K562 (cell line): ENCODE data around the gene TMEM184C. TPM values are rescaled to one million over a fixed set of nuclear protein-coding genes. Genes with fewer than 3 reads are reported as not detected.
A peak's percentile ranks its signal among the peaks of the same experiment; 100 is the strongest.

Experiments
- ATAC-seq: fragments of 200-7000 bp; cut with Tn5 transposase; 3 replicates; pipeline ENCODE4 v1.9.1; 2020; ENCODE audit warnings: moderate library complexity
- BruUV-seq: library from RNA; stranded (reverse); fragments of 400-500 nt; replicated peaks from 2 replicates; lab custom pipeline; 2021; lab: Mats Ljungman, UMichigan
- CTCF ChIA-PET: fragments of 300-600 bp; formaldehyde crosslinking; extraction: SDS; loops from one replicate; lab custom pipeline; 2021; ENCODE audit warnings: low intra/inter-chr PET ratio; lab: Yijun Ruan, JAX
- POLR2A ChIA-PET: fragments of 300-600, 350-650 bp; sonication (Branson Sonifier 250); formaldehyde crosslinking; extraction: SDS; loops from one replicate; lab custom pipeline; 2021; ENCODE audit warnings: antibody characterized with exemption, inconsistent platforms; lab: Yijun Ruan, JAX
- DNase-seq, 4 experiments: peaks; one replicate each; pipeline versions ENCODE4 v3.0.0 to v3.0.0-alpha.2; 2011 to 2018; ENCODE audit warnings: low spot score in 3 of 4, mixed read lengths in 3 of 4; ENCODE audit errors: extremely low read depth in 1 of 4
- FAIRE-seq: peaks from 2 replicates; lab custom pipeline; 2011; peaks lifted over from hg19 to GRCh38; lab: Jason Lieb, UNC
- H2AFZ ChIP-seq: 2 replicates; pipeline ENCODE4 v1.6.0; 2011; ENCODE audit warnings: low read depth, low read length, control low read depth, inconsistent platforms
- H3K27ac ChIP-seq: fragments of 200-600 bp; 3 replicates; pipeline ENCODE4 v1.8.0; 2011; ENCODE audit warnings: low read depth, mild to moderate bottlenecking, control low read depth, inconsistent platforms, low read length, moderate library complexity, mixed read lengths; ENCODE audit errors: extremely low read depth
- H3K27me3 ChIP-seq, 2 experiments: fragments of 300-600 bp in 1 of 2; 2 replicates in 1 of 2; 3 replicates in 1 of 2; pipeline versions ENCODE4 v1.6.0 to v1.8.0; 2011; ENCODE audit warnings: inconsistent platforms in 2 of 2, low read length in 2 of 2, mild to moderate bottlenecking in 1 of 2, mixed read lengths in 1 of 2, moderate library complexity in 1 of 2; ENCODE audit not compliant: control insufficient read depth in 2 of 2, insufficient read depth in 2 of 2
- H3K36me3 ChIP-seq: fragments of 300-600 bp; 3 replicates; pipeline ENCODE4 v1.8.0; 2011; ENCODE audit warnings: mild to moderate bottlenecking, low read length, inconsistent platforms; ENCODE audit not compliant: control insufficient read depth, insufficient read depth
- H3K4me1 ChIP-seq, 2 experiments: fragments of 200-600 bp in 1 of 2; replicated peaks in 1 of 2; 2 replicates in 1 of 2; 3 replicates in 1 of 2; pipeline versions ENCODE4 v1.5.1 to v1.8.0; 2011; ENCODE audit warnings: inconsistent platforms in 2 of 2, low read length in 2 of 2, mild to moderate bottlenecking in 1 of 2, mixed read lengths in 1 of 2, moderate library complexity in 1 of 2; ENCODE audit not compliant: control insufficient read depth in 2 of 2, insufficient read depth in 2 of 2
- H3K4me2 ChIP-seq: 2 replicates; pipeline ENCODE4 v1.6.1; 2011; ENCODE audit warnings: low read length, control low read depth, inconsistent platforms, mixed read lengths; ENCODE audit not compliant: insufficient read depth
- H3K4me3 ChIP-seq: fragments of 200-600 bp; sonication (generic), shearing (Covaris generic); 2 replicates; pipeline ENCODE4 v1.5.1; 2016; ENCODE audit warnings: control low read depth, inconsistent platforms
- H3K79me2 ChIP-seq: fragments of 200-600 bp; 3 replicates; pipeline ENCODE4 v1.8.0; 2011; ENCODE audit warnings: low read length, inconsistent platforms; ENCODE audit not compliant: control insufficient read depth, insufficient read depth
- H3K9ac ChIP-seq, 2 experiments: 2 replicates each; pipeline versions ENCODE4 v1.6.0 to v1.6.1; 2011; ENCODE audit warnings: low read depth in 2 of 2, low read length in 2 of 2, control low read depth in 1 of 2, inconsistent platforms in 1 of 2, mild to moderate bottlenecking in 1 of 2, mixed read lengths in 1 of 2; ENCODE audit not compliant: insufficient read depth in 1 of 2
- H3K9me1 ChIP-seq: one replicate; pipeline ENCODE4 v1.6.0; 2011; ENCODE audit warnings: inconsistent platforms, mild to moderate bottlenecking, low read length, moderate library complexity; ENCODE audit not compliant: control insufficient read depth, insufficient read depth
- H3K9me3 ChIP-seq: replicated peaks from 2 replicates; pipeline ENCODE4 v1.5.1; 2011; ENCODE audit warnings: low read depth, low read length, inconsistent platforms; ENCODE audit not compliant: control insufficient read depth, insufficient read depth
- H4K20me1 ChIP-seq: replicated peaks from 2 replicates; pipeline ENCODE4 v1.6.1; 2011; ENCODE audit warnings: low read length, inconsistent platforms, mixed read lengths; ENCODE audit not compliant: control insufficient read depth, insufficient read depth
- BCL6 ChIP-seq: fragments of 250-450 bp; sonication (Bioruptor Pico); IDR thresholded peaks from 2 replicates; pipeline ENCODE4 v1.4.0; 2020
- CC2D1A ChIP-seq: fragments of 450-650 bp; IDR thresholded peaks from 2 replicates; pipeline ENCODE4 v1.6.1; 2017; ENCODE audit warnings: mild to moderate bottlenecking
- HMG20A ChIP-seq: fragments of 450-650 bp; formaldehyde crosslinking; conservative IDR thresholded peaks from 2 replicates; pipeline ENCODE4 v1.4.0; 2020; ENCODE audit warnings: mild to moderate bottlenecking, mixed read lengths
- MTA2 ChIP-seq: fragments of 450-650 bp; IDR thresholded peaks from 2 replicates; pipeline ENCODE4 v1.6.1; 2016; ENCODE audit warnings: low read depth
- NR3C1 ChIP-seq: sonication (generic); formaldehyde crosslinking; IDR thresholded peaks from 2 replicates; pipeline ENCODE4 v1.8.1; 2022; ENCODE audit warnings: missing genetic modification reagents
- RAD21 ChIP-seq, 2 experiments: fragments of 250-450 bp in 1 of 2; fragments of 450-650 bp in 1 of 2; sonication (Bioruptor Pico) in 1 of 2; formaldehyde crosslinking in 1 of 2; IDR thresholded peaks in 1 of 2; conservative IDR thresholded peaks in 1 of 2; 2 replicates each; pipeline versions ENCODE4 v1.4.0 to v1.8.0; 2020 to 2022; ENCODE audit warnings: mild to moderate bottlenecking in 2 of 2, moderate library complexity in 1 of 2
- SMC3 ChIP-seq: conservative IDR thresholded peaks from 2 replicates; pipeline ENCODE4 v1.6.1; 2011; ENCODE audit warnings: low read depth, low read length, improper control_type of control experiment; ENCODE audit not compliant: insufficient read depth
- ZFP30 ChIP-seq: fragments of 250-450 bp; sonication (Bioruptor Pico); IDR thresholded peaks from 2 replicates; pipeline ENCODE4 v1.8.0; 2022; ENCODE audit warnings: moderate library complexity, mild to moderate bottlenecking, inconsistent platforms, borderline replicate concordance
- ZNF12 ChIP-seq: sonication (generic); formaldehyde crosslinking; IDR thresholded peaks from 2 replicates; pipeline ENCODE4 v1.4.0; 2020; ENCODE audit warnings: mild to moderate bottlenecking, missing genetic modification reagents
- ZNF316 ChIP-seq: fragments of 450-650 bp; IDR thresholded peaks from 2 replicates; pipeline ENCODE4 v1.6.1; 2016
- WGBS: fragments of 100-300 bp; shearing (Covaris generic); methylation state at CpG from one replicate; pipeline ENCODE4 v1.1.6; 2016; ENCODE audit warnings: low coverage, mixed read lengths; ENCODE audit not compliant: insufficient coverage; ENCODE audit errors: missing lambda C conversion rate; 5-methylcytosine and 5-hydroxymethylcytosine counted together
- in situ Hi-C: fragments of 300-500 bp; cut with MboI; formaldehyde crosslinking; loops from 4 replicates; pipeline ENCODE4 v1.15.0; 2018; ENCODE audit warnings: inconsistent platforms, mixed read lengths
- intact Hi-C: fragments of 100-400 bp; cut with micrococcal nuclease; formaldehyde crosslinking; loops from 2 replicates; pipeline ENCODE4 v1.14.2; 2022
- polyA plus RNA-seq, 8 experiments: library from polyadenylated mRNA; depleted of rRNA in 4 of 8; stranded (reverse) in 5 of 8; unstranded in 3 of 8; fragments of >200 nt; fragmentation: Nextera tagmentation in 2 of 8; fragmentation: Illumina TruSeq in 1 of 8; extraction: Ambion mirVana in 2 of 8; extraction: Trizol in 1 of 8; gene quantifications; 2 replicates each; pipeline versions ENCODE4 v1.2.1 to v1.2.3, GENCODE V29; 2011 to 2014; ENCODE audit warnings: inconsistent platforms in 1 of 8, missing spikeins in 1 of 8
- total RNA-seq, 7 experiments: library from RNA; depleted of rRNA in 6 of 7; stranded (reverse); fragments of >200 nt in 6 of 7; fragmentation: Illumina TruSeq in 2 of 7; extraction: Trizol in 2 of 7; gene quantifications; 2 replicates each; pipeline versions ENCODE4 v1.2.1 to v1.2.3, GENCODE V29; 2011 to 2021; ENCODE audit warnings: low replicate concordance in 1 of 7
- TF ChIP-seq, protein P1 (sequence below), 3 experiments: IDR thresholded peaks in 2 of 3; conservative IDR thresholded peaks in 1 of 3; 2 replicates each; pipeline ENCODE4 v1.5.1; 2011 to 2012; ENCODE audit warnings: low read length in 3 of 3, mild to moderate bottlenecking in 3 of 3, control low read depth in 2 of 3, improper control_type of control experiment in 1 of 3, inconsistent platforms in 1 of 3, low read depth in 1 of 3, mixed read lengths in 1 of 3, moderate library complexity in 1 of 3; ENCODE audit not compliant: insufficient read depth in 2 of 3

The TMEM184C gene
- total and polyA plus RNA-seq, 9 of the 15 experiments (the other 6 are each of a cell fraction or from before 2014, with no cell fraction given) = 3.9 to 24.2 (median 18.2) TPM

DNA sequence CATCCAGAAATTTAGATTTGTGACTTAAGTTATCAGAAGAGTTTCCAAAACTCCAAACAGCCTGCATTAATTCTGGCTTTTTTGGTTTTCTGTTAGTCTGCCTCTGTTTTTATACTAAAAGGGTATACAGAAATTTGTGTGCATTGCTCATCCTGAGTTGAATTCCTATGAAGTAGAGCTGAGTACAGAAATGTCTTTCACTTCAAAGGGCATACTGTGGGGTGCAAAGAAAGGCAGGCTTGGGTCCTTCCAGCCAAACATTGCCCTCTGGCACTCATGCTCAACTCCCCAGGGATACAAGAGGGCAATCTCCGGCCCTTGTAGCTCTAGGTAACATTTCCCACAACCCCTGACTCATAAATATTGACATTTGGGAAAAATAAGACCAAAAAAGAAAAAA, 27.6 kb upstream of the TMEM184C start:
- Histone ChIP-seq H3K27me3 (no peaks in the 10 kb centered on the region), H3K27ac (no peak overlapping the region), H3K4me3 (no peak overlapping the region), H3K9ac (no peak overlapping the region), H3K9me3 (no peaks in the 10 kb centered on the region), H3K9me1 (no peaks in the 10 kb centered on the region), H3K79me2 (no peaks in the 10 kb centered on the region), H3K4me2 (no peak overlapping the region), H3K4me1 (no peaks in the 10 kb centered on the region), H2AFZ (no peak overlapping the region), H4K20me1 (no peaks in the 10 kb centered on the region), H3K36me3 (no peaks in the 10 kb centered on the region)
- CTCF ChIA-PET = interaction anchor here (1.0 to 1.4 kb wide), 4 partner anchors 71 to 571 kb away, joined by 3 to 4 read pairs (median 4); no protein-coding TSS in a partner anchor
- POLR2A ChIA-PET = interaction anchor here (1.0 kb wide), 1 partner anchor 12 kb away, joined by 3 read pairs; no protein-coding TSS in a partner anchor
- intact Hi-C loops (no loop called here), in situ Hi-C loops (loop anchor here (25.0 kb wide), 1 partner anchor 577 kb away; no protein-coding TSS in a partner anchor)
- no TSS peak for BruUV-seq
- TF ChIP-seq HMG20A (no peak), ZNF12 (no peak)
- no peak for FAIRE-seq
- DNase-seq = no peak
- no peak for ATAC-seq
- WGBS = 0% methylated on average over 1 of the region's 1 CpG

- in situ Hi-C loops = loop anchor here (10.0 to 25.0 kb wide), 2 partner anchors 426 to 578 kb away; no protein-coding TSS in a partner anchor
- peak; percentile 82 for FAIRE-seq
- TF ChIP-seq ZFP30 (CRISPR knock-in tag) (no peak), ZNF316 (peak; percentile 8; the same call in 1 of the 2 replicates), CC2D1A (0 out of 2 replicates have a peak, but pooled peaks have one; percentile 21), SMC3 (peak; percentile 70), BCL6 (CRISPR knock-in tag) (no peak), RAD21 (CRISPR knock-in tag; conservative IDR thresholded peaks at IDR 0.05 in 1 of 2, IDR thresholded peaks at IDR 0.05 in 1 of 2) (peak; percentile 74 to 83), NR3C1 (CRISPR knock-in tag) (no peak), MTA2 (no peak)
- TF ChIP-seq, protein P1, sequence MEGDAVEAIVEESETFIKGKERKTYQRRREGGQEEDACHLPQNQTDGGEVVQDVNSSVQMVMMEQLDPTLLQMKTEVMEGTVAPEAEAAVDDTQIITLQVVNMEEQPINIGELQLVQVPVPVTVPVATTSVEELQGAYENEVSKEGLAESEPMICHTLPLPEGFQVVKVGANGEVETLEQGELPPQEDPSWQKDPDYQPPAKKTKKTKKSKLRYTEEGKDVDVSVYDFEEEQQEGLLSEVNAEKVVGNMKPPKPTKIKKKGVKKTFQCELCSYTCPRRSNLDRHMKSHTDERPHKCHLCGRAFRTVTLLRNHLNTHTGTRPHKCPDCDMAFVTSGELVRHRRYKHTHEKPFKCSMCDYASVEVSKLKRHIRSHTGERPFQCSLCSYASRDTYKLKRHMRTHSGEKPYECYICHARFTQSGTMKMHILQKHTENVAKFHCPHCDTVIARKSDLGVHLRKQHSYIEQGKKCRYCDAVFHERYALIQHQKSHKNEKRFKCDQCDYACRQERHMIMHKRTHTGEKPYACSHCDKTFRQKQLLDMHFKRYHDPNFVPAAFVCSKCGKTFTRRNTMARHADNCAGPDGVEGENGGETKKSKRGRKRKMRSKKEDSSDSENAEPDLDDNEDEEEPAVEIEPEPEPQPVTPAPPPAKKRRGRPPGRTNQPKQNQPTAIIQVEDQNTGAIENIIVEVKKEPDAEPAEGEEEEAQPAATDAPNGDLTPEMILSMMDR (IDR thresholded peaks at IDR 0.05 in 2 of 3, conservative IDR thresholded peaks at IDR 0.05 in 1 of 3; ENCODE audit: insufficient read depth in 2 of 3, low read depth in 1 of 3, low read length in 3 of 3) = peak; percentile 63 to 80 (median 70)
Measured at GRCh38 chr4:147590249-147590920, 26.8 kb upstream of the TMEM184C start.

More at GRCh38 chr4:147590249-147590920, 26.8 kb upstream of the TMEM184C start:
- H3K9me1 ChIP-seq = no peaks in the 10 kb centered on the region
- POLR2A ChIA-PET = interaction anchor here (1.0 kb wide), 1 partner anchor 11 kb away, joined by 3 read pairs; no protein-coding TSS in a partner anchor
- DNase-seq = peak; percentile 43 to 61 (median 48)
- no peaks in the 10 kb centered on the region for H3K9me3 ChIP-seq
- H3K4me3 ChIP-seq = no peak overlapping the region
- no TSS peak for BruUV-seq
- H3K27ac ChIP-seq = no peak overlapping the region
- ATAC-seq = peak; percentile 87
- no peak overlapping the region for H3K9ac ChIP-seq
- no peaks in the 10 kb centered on the region for H4K20me1 ChIP-seq
- no peaks in the 10 kb centered on the region for H3K4me1 ChIP-seq
- no peak overlapping the region for H2AFZ ChIP-seq
- CTCF ChIA-PET = interaction anchor here (1.0 to 1.4 kb wide), 4 partner anchors 71 to 572 kb away, joined by 3 to 4 read pairs (median 4); no protein-coding TSS in a partner anchor
- H3K4me2 ChIP-seq = no peak overlapping the region
- intact Hi-C loops = loop anchor here (1.0 to 2.0 kb wide), 4 partner anchors 72 to 571 kb away; no protein-coding TSS in a partner anchor
- H3K27me3 ChIP-seq = no peaks in the 10 kb centered on the region
- WGBS = 17% methylated on average over 12 of the region's 12 CpGs
- H3K36me3 ChIP-seq = no peaks in the 10 kb centered on the region
- H3K79me2 ChIP-seq = no peaks in the 10 kb centered on the region
